ENCODE data around the gene KLF1. TPM values are rescaled to one million over a fixed set of nuclear protein-coding genes. Genes with fewer than 3 reads are reported as not detected.

Gene KLF1
- total and polyA plus RNA-seq, 2 of the 13 experiments (the other 11 are each of a cell fraction or from before 2014, with no cell fraction given) = not detected

- H2AFZ ChIP-seq (ENCODE audit: low read length) = no peak overlapping the region
- in situ Hi-C loops (cut with HindIII; ENCODE audit: extremely low pct_ligation_motif_present, low pct_unique_long_range_greater_than_20kb) = no loop called here
Observed at GRCh38 chr19:12880551-12881171, 6.3 kb downstream of the KLF1 start.

More at GRCh38 chr19:12880551-12881171, 6.3 kb downstream of the KLF1 start:
- Histone ChIP-seq H3K9me3 (ENCODE audit: low read length) (peaks cover 13% of the 10 kb centered on the region), H3K4me2 (ENCODE audit: low read depth, low read length) (peak overlapping the region; percentile 77), H3K4me1 (ENCODE audit: insufficient read depth, low read length) (peaks cover 16% of the 10 kb centered on the region), H3K9ac (ENCODE audit: insufficient read depth, low read depth, low read length) (peak overlapping the region; percentile 56), H3K36me3 (replicated peaks in 1 of 2; ENCODE audit: control insufficient read depth in 1 of 2, insufficient read depth in 2 of 2, low read length in 2 of 2) (no peaks in the 10 kb centered on the region), H3K27me3 (ENCODE audit: control insufficient read depth in 1 of 2, insufficient read depth in 2 of 2, low read length in 2 of 2) (no peaks in the 10 kb centered on the region), H4K20me1 (ENCODE audit: insufficient read depth, low read length) (no peaks in the 10 kb centered on the region), H3K79me2 (ENCODE audit: insufficient read depth, low read length) (no peaks in the 10 kb centered on the region), H3K4me3 (replicated peaks in 1 of 3; ENCODE audit: insufficient read depth in 1 of 3, low read depth in 2 of 3, low read length in 3 of 3) (peak overlapping the region; percentile 51 to 74 (median 60); a peak in 4 of 6 replicates), H3K27ac (ENCODE audit: extremely low read length, insufficient read depth, low read length) (no peak overlapping the region)
- peak; percentile 89 for TF ChIP-seq PRDM10 (CRISPR knock-in tag; IDR thresholded peaks at IDR 0.05; ENCODE audit: low read depth)
- TF ChIP-seq ZNF777 (CRISPR knock-in tag; IDR thresholded peaks at IDR 0.05) = no peak
- no peak for ATAC-seq
- WGBS (ENCODE audit: low lambda C conversion rate) = 93% methylated on average over 22 of the region's 29 CpGs
- TSS peak; percentile 76 for BruUV-seq (replicated peaks)
- DNase-seq (ENCODE audit: low spot score) = no peak
- intact Hi-C loops (cut with micrococcal nuclease; ENCODE audit: unreplicated experiment) = no loop called here
- CTCF ChIA-PET (ENCODE audit: low intra/inter-chr PET ratio, low total read pairs) = no interaction called here
- FAIRE-seq = no peak
- POLR2A ChIA-PET = interaction anchor here (0.8 to 5.0 kb wide), 4 partner anchors 10 to 66 kb away, joined by 3 to 24 read pairs (median 5); partner anchors contain the start of gene GCDH
